B cell (primary cell): ENCODE measurements around the gene DNAH12. TPM values are rescaled to one million over a fixed set of nuclear protein-coding genes. Genes with fewer than 3 reads are reported as not detected.
A peak's percentile ranks its signal among the peaks of the same experiment; 100 is the strongest.

ENCODE experiments used
- ATAC-seq: fragments of 200-7000 bp; cut with Tn5 transposase; one replicate; pipeline ENCODE4 v1.10.0; 2021; ENCODE audit warnings: low read depth, mild to moderate bottlenecking, moderate number of reproducible peaks, moderate library complexity
- CTCF ChIA-PET: fragments of 350-600 bp; sonication (Branson Sonifier 250); formaldehyde crosslinking; loops from one replicate; lab custom pipeline; 2021; ENCODE audit warnings: antibody characterized with exemption, inconsistent platforms; lab: Charles Lee
- POLR2A ChIA-PET: fragments of 350-600 bp; sonication (Branson Sonifier 250); formaldehyde crosslinking; loops from one replicate; lab custom pipeline; 2021; ENCODE audit warnings: antibody characterized with exemption; lab: Charles Lee
- DNase-seq: peaks from one replicate; pipeline ENCODE4 v3.0.0; 2013
- H2AFZ ChIP-seq: 2 replicates; pipeline ENCODE4 v1.6.1; 2012; ENCODE audit warnings: mild to moderate bottlenecking, low read depth, low read length; ENCODE audit not compliant: insufficient read depth, poor library complexity, severe bottlenecking
- H3K27ac ChIP-seq, 2 donors: 1 replicate in 1 of 2; 2 replicates in 1 of 2; pipeline ENCODE4 v1.5.1; 2012 to 2013; ENCODE audit warnings: low read length in 2 of 2, mild to moderate bottlenecking in 2 of 2, moderate library complexity in 1 of 2
- H3K27me3 ChIP-seq, 4 experiments: fragments of 200-600 bp in 1 of 4; sonication (generic) in 1 of 4; replicated peaks in 1 of 4; 1 replicate in 2 of 4; 2 replicates in 2 of 4; pipeline versions ENCODE4 v1.6.1 to v1.7.0; 2013 to 2016; ENCODE audit warnings: low read length in 3 of 4, mild to moderate bottlenecking in 2 of 4, mixed read lengths in 1 of 4, moderate library complexity in 1 of 4; ENCODE audit not compliant: insufficient read depth in 4 of 4, control insufficient read depth in 3 of 4; ENCODE audit errors: control extremely low read depth in 1 of 4
- H3K36me3 ChIP-seq, 2 experiments: replicated peaks in 1 of 2; 1 replicate in 1 of 2; 2 replicates in 1 of 2; pipeline versions ENCODE4 v1.6.1 to v1.7.1; 2013; ENCODE audit warnings: low read length in 1 of 2; ENCODE audit not compliant: insufficient read depth in 2 of 2, control insufficient read depth in 1 of 2; ENCODE audit errors: control extremely low read depth in 1 of 2, extremely low read depth in 1 of 2
- H3K4me1 ChIP-seq, 2 donors: fragments of 200-600 bp in 1 of 2; sonication (generic) in 1 of 2; 1 replicate in 1 of 2; 2 replicates in 1 of 2; pipeline versions ENCODE4 v1.5.1 to v1.6.1; 2013 to 2017; ENCODE audit warnings: low read length in 2 of 2; ENCODE audit not compliant: control insufficient read depth in 2 of 2, insufficient read depth in 2 of 2
- H3K4me2 ChIP-seq: replicated peaks from 2 replicates; pipeline ENCODE3; 2012; ENCODE audit warnings: mild to moderate bottlenecking, low read depth, low read length; ENCODE audit not compliant: poor library complexity, severe bottlenecking
- H3K4me3 ChIP-seq, 5 experiments: fragments of 200-600 bp in 1 of 5; sonication (generic) in 1 of 5; 1 replicate in 3 of 5; 2 replicates in 2 of 5; pipeline versions ENCODE4 v1.5.1 to v1.7.0; 2011 to 2016; ENCODE audit warnings: low read length in 4 of 5, mild to moderate bottlenecking in 4 of 5, low read depth in 2 of 5, control low read depth in 1 of 5, moderate library complexity in 1 of 5; ENCODE audit not compliant: insufficient read depth in 1 of 5; ENCODE audit errors: control extremely low read depth in 1 of 5, extremely low read depth in 1 of 5
- H3K79me2 ChIP-seq: fragments of 200-600 bp; sonication (generic); one replicate; pipeline ENCODE4 v1.6.0; 2016; ENCODE audit warnings: low read length; ENCODE audit not compliant: control insufficient read depth, insufficient read depth
- H3K9ac ChIP-seq: fragments of 200-600 bp; sonication (generic); 2 replicates; pipeline ENCODE4 v1.6.1; 2017; ENCODE audit warnings: mild to moderate bottlenecking, low read length, moderate library complexity
- H3K9me3 ChIP-seq, 3 donors: one replicate each; pipeline versions ENCODE4 v1.6.1 to v1.7.1; 2013; ENCODE audit warnings: low read length in 2 of 3; ENCODE audit not compliant: control insufficient read depth in 2 of 3, insufficient read depth in 1 of 3; ENCODE audit errors: control extremely low read depth in 1 of 3
- H4K20me1 ChIP-seq: 2 replicates; pipeline ENCODE4 v1.6.0; 2012; ENCODE audit warnings: mild to moderate bottlenecking, low read length; ENCODE audit not compliant: insufficient read depth, control insufficient read depth, poor library complexity, severe bottlenecking
- H3K27ac Mint-ChIP-seq: one replicate; pipeline ENCODE4 v1.8.0; 2021; ENCODE audit warnings: mixed read lengths
- H3K27me3 Mint-ChIP-seq: one replicate; pipeline ENCODE4 v1.8.0; 2021; ENCODE audit warnings: mixed read lengths
- H3K4me1 Mint-ChIP-seq: one replicate; pipeline ENCODE4 v1.8.0; 2021; ENCODE audit warnings: mixed read lengths
- H3K4me3 Mint-ChIP-seq: one replicate; pipeline ENCODE4 v1.8.0; 2021; ENCODE audit warnings: mixed read lengths
- H3K9me3 Mint-ChIP-seq: one replicate; pipeline ENCODE4 v1.8.0; 2022; ENCODE audit warnings: mixed read lengths; ENCODE audit not compliant: insufficient read depth
- EZH2 ChIP-seq: IDR thresholded peaks from 2 replicates; pipeline ENCODE4 v1.6.1; 2012; ENCODE audit warnings: borderline replicate concordance, low read depth, mild to moderate bottlenecking, moderate library complexity, low read length; ENCODE audit not compliant: insufficient read depth, poor library complexity, severe bottlenecking
- WGBS: methylation state at CpG from one replicate; pipeline ENCODE4 v1.1.5; 2013; ENCODE audit warnings: missing lambda C conversion rate; ENCODE audit not compliant: insufficient coverage; 5-methylcytosine and 5-hydroxymethylcytosine counted together
- intact Hi-C: fragments of 100-400 bp; cut with micrococcal nuclease; formaldehyde crosslinking; loops from one replicate; pipeline ENCODE4 v1.10.0; 2022
- polyA plus RNA-seq: library from polyadenylated mRNA; depleted of rRNA; stranded (reverse); fragments of >200 nt; gene quantifications from 2 replicates; pipeline ENCODE4 v1.2.3, GENCODE V29; 2012
- total RNA-seq, 2 donors: library from RNA; stranded (reverse); fragments of 120-200 nt in 1 of 2; gene quantifications; 1 replicate in 1 of 2; 2 replicates in 1 of 2; pipeline versions ENCODE4 v1.2.3 to v1.2.4, GENCODE V29; 2013 to 2022
- TF ChIP-seq, protein P1 (sequence below): fragments of 200-600 bp; IDR thresholded peaks from one replicate; pipeline ENCODE4 v1.8.0; 2022; ENCODE audit warnings: antibody characterized with exemption, mild to moderate bottlenecking

The DNAH12 gene
- total and polyA plus RNA-seq, 2 donors (not counting 1 experiment from before 2014, with no cell fraction given) = 0.09 to 0.17 TPM

GRCh38 chr3:57555306-57555705, 11.2 kb upstream of the DNAH12 start:
- peak overlapping the region; percentile 86 for H3K9ac ChIP-seq
- H3K36me3 ChIP-seq = peaks cover 7 to 10% of the 10 kb centered on the region in 2 experiments
- no peaks in the 10 kb centered on the region for H3K9me3 ChIP-seq
- ChIA-PET CTCF (interaction anchor here (1.4 to 2.6 kb wide), 4 partner anchors 25 to 201 kb away, joined by 4 to 16 read pairs (median 5); partner anchors contain the start of genes ARF4 and SLMAP), POLR2A (interaction anchor here (1.3 to 2.3 kb wide), 2 partner anchors 41 to 201 kb away, joined by 5 to 26 read pairs; partner anchors contain the start of genes ARF4 and SLMAP)
- no peak for ATAC-seq
- H3K27me3 Mint-ChIP-seq = no peaks in the 10 kb centered on the region
- H3K9me3 Mint-ChIP-seq = no peaks in the 10 kb centered on the region
- peaks cover 50% of the 10 kb centered on the region for H3K79me2 ChIP-seq
- peaks cover 10% of the 10 kb centered on the region for H4K20me1 ChIP-seq
- H2AFZ ChIP-seq = peak overlapping the region; percentile 94
- H3K4me3 ChIP-seq = peak overlapping the region; percentile 70 to 90 (median 84)
- H3K4me1 ChIP-seq = peaks cover 14 to 30% of the 10 kb centered on the region in 2 donors
- no peak for TF ChIP-seq EZH2
- TF ChIP-seq, protein P1, sequence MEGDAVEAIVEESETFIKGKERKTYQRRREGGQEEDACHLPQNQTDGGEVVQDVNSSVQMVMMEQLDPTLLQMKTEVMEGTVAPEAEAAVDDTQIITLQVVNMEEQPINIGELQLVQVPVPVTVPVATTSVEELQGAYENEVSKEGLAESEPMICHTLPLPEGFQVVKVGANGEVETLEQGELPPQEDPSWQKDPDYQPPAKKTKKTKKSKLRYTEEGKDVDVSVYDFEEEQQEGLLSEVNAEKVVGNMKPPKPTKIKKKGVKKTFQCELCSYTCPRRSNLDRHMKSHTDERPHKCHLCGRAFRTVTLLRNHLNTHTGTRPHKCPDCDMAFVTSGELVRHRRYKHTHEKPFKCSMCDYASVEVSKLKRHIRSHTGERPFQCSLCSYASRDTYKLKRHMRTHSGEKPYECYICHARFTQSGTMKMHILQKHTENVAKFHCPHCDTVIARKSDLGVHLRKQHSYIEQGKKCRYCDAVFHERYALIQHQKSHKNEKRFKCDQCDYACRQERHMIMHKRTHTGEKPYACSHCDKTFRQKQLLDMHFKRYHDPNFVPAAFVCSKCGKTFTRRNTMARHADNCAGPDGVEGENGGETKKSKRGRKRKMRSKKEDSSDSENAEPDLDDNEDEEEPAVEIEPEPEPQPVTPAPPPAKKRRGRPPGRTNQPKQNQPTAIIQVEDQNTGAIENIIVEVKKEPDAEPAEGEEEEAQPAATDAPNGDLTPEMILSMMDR = no peak
- no CpG with 5 or more reads among the region's 8 CpGs for WGBS
- intact Hi-C loops = loop anchor here (5.0 to 10.0 kb wide), 2 partner anchors 321 to 562 kb away; no protein-coding TSS in a partner anchor
- no peak for DNase-seq
- H3K27ac Mint-ChIP-seq = peak overlapping the region; percentile 100
- H3K27ac ChIP-seq = peak overlapping the region; percentile 91 to 100
- H3K4me2 ChIP-seq = peak overlapping the region; percentile 78
- peaks cover 34% of the 10 kb centered on the region for H3K4me1 Mint-ChIP-seq
- H3K4me3 Mint-ChIP-seq = peak overlapping the region; percentile 88
- no peaks in the 10 kb centered on the region for H3K27me3 ChIP-seq

- Histone ChIP-seq H3K4me3 (no peak overlapping the region), H3K9me3 (no peaks in the 10 kb centered on the region), H3K4me1 (peaks cover 11 to 14% of the 10 kb centered on the region in 2 donors), H4K20me1 (no peaks in the 10 kb centered on the region), H3K4me2 (no peak overlapping the region), H2AFZ (no peak overlapping the region), H3K79me2 (no peaks in the 10 kb centered on the region), H3K36me3 (no peaks in the 10 kb centered on the region), H3K27ac (no peak overlapping the region), H3K9ac (no peak overlapping the region), H3K27me3 (no peaks in the 10 kb centered on the region)
- CTCF ChIA-PET = no interaction called here
- no peak for TF ChIP-seq EZH2
- TF ChIP-seq, protein P1 = no peak
- peaks cover 11% of the 10 kb centered on the region for H3K4me1 Mint-ChIP-seq
- no peaks in the 10 kb centered on the region for H3K27me3 Mint-ChIP-seq
- ATAC-seq (no peak), DNase-seq (no peak)
- intact Hi-C loops = no loop called here
- H3K27ac Mint-ChIP-seq = no peak overlapping the region
- POLR2A ChIA-PET = no interaction called here
- no peak overlapping the region for H3K4me3 Mint-ChIP-seq
- H3K9me3 Mint-ChIP-seq = no peaks in the 10 kb centered on the region
- WGBS = no CpG with 5 or more reads among the region's 1 CpG
Measured at GRCh38 chr3:57546616-57547015, 2.5 kb upstream of the DNAH12 start.
